Adrenal gland (tissue), 12 donors: Measurements from ENCODE around the gene STXBP5. TPM values are rescaled to one million over a fixed set of nuclear protein-coding genes. Genes with fewer than 3 reads are reported as not detected.

Experiments used
- DNase-seq, 7 donors: peaks; one replicate each; pipeline ENCODE4 v3.0.0-alpha.2; 2019 to 2020
- H3K27ac ChIP-seq, 5 donors: fragments of 200-600 bp; sonication (generic) in 4 of 5; 1 replicate in 3 of 5; 2 replicates in 2 of 5; pipeline versions ENCODE4 v1.5.1 to v1.8.0; 2016 to 2020; ENCODE audit warnings: mild to moderate bottlenecking in 1 of 5
- H3K27me3 ChIP-seq: fragments of 200-600 bp; 2 replicates; pipeline ENCODE4 v1.8.0; 2021
- H3K36me3 ChIP-seq, 2 donors: fragments of 200-600 bp; replicated peaks in 1 of 2; 1 replicate in 1 of 2; 2 replicates in 1 of 2; pipeline versions ENCODE4 v1.5.1 to v1.8.0; 2018 to 2022
- H3K4me1 ChIP-seq, 2 donors: fragments of 200-600 bp; replicated peaks in 1 of 2; 1 replicate in 1 of 2; 2 replicates in 1 of 2; pipeline versions ENCODE4 v1.5.1 to v1.8.0; 2018 to 2021
- H3K4me3 ChIP-seq, 4 donors: fragments of 200-600 bp; sonication (generic) in 3 of 4; one replicate each; pipeline ENCODE4 v1.5.1; 2016 to 2018
- H3K9me3 ChIP-seq, 3 donors: fragments of 200-600 bp; sonication (generic) in 1 of 3; replicated peaks in 1 of 3; 1 replicate in 2 of 3; 2 replicates in 1 of 3; pipeline versions ENCODE4 v1.5.1 to v1.8.0; 2016 to 2021
- POLR2A ChIP-seq, 2 donors: fragments of 450-650 bp; IDR thresholded peaks; one replicate each; pipeline ENCODE4 v1.6.1; 2017; ENCODE audit warnings: antibody characterized with exemption in 2 of 2, mild to moderate bottlenecking in 2 of 2, moderate library complexity in 1 of 2
- WGBS, 4 donors: extraction: QIAGEN DNeasy Blood & Tissue Kit in 2 of 4; methylation state at CpG; one replicate each; pipeline versions ENCODE4 v1.1.5 to v1.1.7; 2013 to 2017; 5-methylcytosine and 5-hydroxymethylcytosine counted together
- intact Hi-C, 2 donors: fragments of 100-400 bp; cut with DNase I; formaldehyde crosslinking; loops; one replicate each; pipeline versions ENCODE4 v1.14.1 to v1.15.0; 2022 to 2023
- polyA plus RNA-seq, 3 donors: library from polyadenylated mRNA; stranded (reverse); fragments of 200-250 nt in 2 of 3; fragments of 350-450 nt in 1 of 3; fragmentation: Illumina TruSeq in 1 of 3; extraction: RNeasy Lipid Tissue Mini Kit (QIAGEN cat#74804) in 1 of 3; gene quantifications; one replicate each; pipeline ENCODE4 v1.2.3, GENCODE V29; 2013 to 2014
- total RNA-seq, 9 donors: library from RNA; depleted of rRNA in 4 of 9; stranded (reverse); fragments of >200 nt in 4 of 9; fragments of 120-200 nt in 1 of 9; fragmentation: NEBNext Ultra II Directional in 1 of 9; extraction: Animal tissue kit (Norgen Biotek cat#: 25700) in 1 of 9; gene quantifications; one replicate each; pipeline versions ENCODE4 v1.1.0 to v1.2.4, GENCODE V29; 2013 to 2023
- TF ChIP-seq, protein P1 (sequence below), 6 experiments: fragments of 450-650 bp in 4 of 6; fragments of 200-600 bp in 2 of 6; sonication (generic) in 1 of 6; IDR thresholded peaks; 1 replicate in 5 of 6; 2 replicates in 1 of 6; pipeline versions ENCODE4 v1.5.1 to v1.8.0; 2016 to 2021; ENCODE audit warnings: antibody characterized with exemption in 6 of 6, mild to moderate bottlenecking in 2 of 6, moderate library complexity in 1 of 6
- donor health status: healthy with polysubstance abuse.
- donor health status: Bipolar disorder and iron deficiency.
- donor health status: DM: yes; HTN: yes; CAD: no.
- donor health status: DM: no; HTN: no; CAD: no.
- donor health status: DM: no; HTN: no; CAD: no.
- donor health status: DM: yes; HTN: yes; CAD: no.

Gene STXBP5
- total and polyA plus RNA-seq, 12 donors = 18.0 to 66.3 (median 30.1) TPM

DNA sequence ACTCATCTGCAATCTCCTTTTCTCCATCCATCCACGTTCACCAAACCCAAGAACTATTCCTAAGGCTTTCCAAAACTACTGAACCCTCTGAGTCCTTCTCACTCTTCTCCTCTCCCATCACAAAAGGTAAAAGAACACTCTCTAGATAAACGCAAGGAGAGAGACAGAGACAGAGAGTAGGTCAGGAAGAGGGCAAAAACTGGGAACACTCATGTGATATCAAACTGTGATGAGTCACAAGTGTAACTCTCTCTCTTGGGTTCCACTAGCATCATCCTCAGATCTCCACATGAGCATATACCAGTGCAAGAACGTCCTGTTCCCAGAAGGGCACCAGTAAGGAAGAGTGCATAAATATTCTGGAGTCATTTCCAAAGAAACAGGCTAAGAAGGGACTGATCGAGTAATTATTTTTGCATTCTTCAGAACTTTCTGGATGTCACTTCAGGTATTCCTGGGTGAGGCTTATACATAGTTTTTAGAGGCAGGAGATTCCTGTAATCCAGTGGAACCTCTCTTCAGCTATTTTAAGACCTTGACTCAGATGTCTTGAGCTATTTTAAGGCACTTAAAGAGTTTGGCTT, 47.3 kb upstream of the STXBP5 start:
- H3K27ac ChIP-seq = no peak overlapping the region
- H3K4me3 ChIP-seq = no peak overlapping the region
- 78 to 84% (median 83%) methylated on average over 4 of the region's 4 CpGs for WGBS, 4 donors
- H3K36me3 ChIP-seq = no peaks in the 10 kb centered on the region
- H3K4me1 ChIP-seq = no peaks in the 10 kb centered on the region
- TF ChIP-seq, protein P1, sequence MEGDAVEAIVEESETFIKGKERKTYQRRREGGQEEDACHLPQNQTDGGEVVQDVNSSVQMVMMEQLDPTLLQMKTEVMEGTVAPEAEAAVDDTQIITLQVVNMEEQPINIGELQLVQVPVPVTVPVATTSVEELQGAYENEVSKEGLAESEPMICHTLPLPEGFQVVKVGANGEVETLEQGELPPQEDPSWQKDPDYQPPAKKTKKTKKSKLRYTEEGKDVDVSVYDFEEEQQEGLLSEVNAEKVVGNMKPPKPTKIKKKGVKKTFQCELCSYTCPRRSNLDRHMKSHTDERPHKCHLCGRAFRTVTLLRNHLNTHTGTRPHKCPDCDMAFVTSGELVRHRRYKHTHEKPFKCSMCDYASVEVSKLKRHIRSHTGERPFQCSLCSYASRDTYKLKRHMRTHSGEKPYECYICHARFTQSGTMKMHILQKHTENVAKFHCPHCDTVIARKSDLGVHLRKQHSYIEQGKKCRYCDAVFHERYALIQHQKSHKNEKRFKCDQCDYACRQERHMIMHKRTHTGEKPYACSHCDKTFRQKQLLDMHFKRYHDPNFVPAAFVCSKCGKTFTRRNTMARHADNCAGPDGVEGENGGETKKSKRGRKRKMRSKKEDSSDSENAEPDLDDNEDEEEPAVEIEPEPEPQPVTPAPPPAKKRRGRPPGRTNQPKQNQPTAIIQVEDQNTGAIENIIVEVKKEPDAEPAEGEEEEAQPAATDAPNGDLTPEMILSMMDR (IDR thresholded peaks at IDR 0.05) = no peak
- TF ChIP-seq POLR2A (IDR thresholded peaks at IDR 0.05) = no peak
- intact Hi-C loops = no loop called here
- no peaks in the 10 kb centered on the region for H3K27me3 ChIP-seq
- H3K9me3 ChIP-seq = no peaks in the 10 kb centered on the region
- no peak for DNase-seq

- Histone ChIP-seq H3K27me3 (no peaks in the 10 kb centered on the region), H3K4me3 (no peak overlapping the region), H3K36me3 (no peaks in the 10 kb centered on the region), H3K4me1 (no peaks in the 10 kb centered on the region), H3K9me3 (no peaks in the 10 kb centered on the region), H3K27ac (no peak overlapping the region)
- no peak for TF ChIP-seq POLR2A (IDR thresholded peaks at IDR 0.05)
- TF ChIP-seq, protein P1 (IDR thresholded peaks at IDR 0.05) = no peak
- intact Hi-C loops = no loop called here
- no peak for DNase-seq
- WGBS, 4 donors = 68 to 83% (median 79%) methylated on average over 2 of the region's 2 CpGs
Measured at GRCh38 chr6:147157930-147158329, 46.3 kb upstream of the STXBP5 start.

DNA sequence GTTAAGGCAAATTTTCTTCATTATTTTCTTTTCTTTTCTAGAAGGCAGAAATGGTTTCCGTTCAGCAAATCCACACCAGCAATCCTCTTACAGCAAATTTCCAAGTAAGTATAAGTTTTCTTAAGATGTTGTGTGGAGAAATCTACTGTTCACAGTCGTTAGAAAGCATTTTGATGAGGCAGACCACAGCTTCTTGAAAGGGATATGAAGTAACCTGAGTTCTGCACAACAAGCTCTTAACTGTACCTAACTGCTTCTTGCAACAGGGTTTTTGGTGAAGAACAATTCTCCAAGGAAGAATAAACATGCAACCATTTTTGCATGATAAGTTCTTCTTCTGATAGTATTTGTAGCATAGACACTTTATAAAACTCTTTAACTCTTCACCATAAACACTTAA, 45.3 kb upstream of the STXBP5 start:
- Histone ChIP-seq H3K27me3 (no peaks in the 10 kb centered on the region), H3K4me1 (no peaks in the 10 kb centered on the region), H3K9me3 (no peaks in the 10 kb centered on the region), H3K36me3 (no peaks in the 10 kb centered on the region), H3K4me3 (no peak overlapping the region), H3K27ac (no peak overlapping the region)
- no peak for DNase-seq
- intact Hi-C loops = no loop called here
- WGBS, 4 donors = 69 to 86% (median 80%) methylated on average over 2 of the region's 2 CpGs
- TF ChIP-seq POLR2A (IDR thresholded peaks at IDR 0.05) = no peak
- TF ChIP-seq, protein P1 (IDR thresholded peaks at IDR 0.05) = no peak

DNA sequence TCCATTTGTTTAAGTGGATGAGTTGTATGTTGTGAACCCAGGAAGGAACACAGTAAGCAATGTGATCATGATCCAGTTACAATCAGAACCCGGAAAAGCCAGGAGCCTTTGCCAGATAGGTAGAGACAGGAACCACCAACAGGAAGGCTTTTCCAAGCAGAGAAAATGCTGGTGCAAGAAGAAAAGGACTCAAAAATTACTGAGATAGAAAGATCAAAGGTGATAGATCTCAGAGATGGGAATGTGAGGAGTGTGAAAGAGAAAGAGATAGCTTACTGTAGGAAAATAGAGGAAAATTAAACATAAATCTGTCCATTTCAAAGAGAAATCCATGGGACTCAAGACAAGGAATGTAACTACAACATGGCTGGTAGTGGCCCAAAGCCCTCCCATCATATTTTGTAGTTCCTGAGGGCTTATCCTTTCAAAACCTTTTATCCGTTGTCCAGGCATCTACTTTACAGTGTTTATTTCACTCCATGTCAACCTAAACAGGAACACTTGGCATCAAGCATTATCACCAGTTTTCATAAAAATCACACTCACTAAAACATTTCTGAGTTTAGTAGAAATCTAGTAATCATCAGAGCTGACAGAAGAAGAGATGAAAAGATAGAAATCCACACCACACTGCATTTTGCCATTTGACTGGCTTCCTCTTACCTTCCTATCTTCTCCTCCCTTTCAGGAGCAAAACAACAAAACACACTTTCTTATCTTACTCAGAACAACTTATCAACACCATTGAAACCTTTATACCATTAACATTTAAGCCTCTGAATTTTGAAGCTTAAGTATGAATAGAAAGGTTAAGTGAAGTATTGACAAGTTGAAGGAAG, 44.5 kb upstream of the STXBP5 start:
- H3K4me3 ChIP-seq = no peak overlapping the region
- intact Hi-C loops = no loop called here
- H3K36me3 ChIP-seq = no peaks in the 10 kb centered on the region
- H3K27ac ChIP-seq = no peak overlapping the region
- TF ChIP-seq, protein P1 (IDR thresholded peaks at IDR 0.05) = no peak
- TF ChIP-seq POLR2A (IDR thresholded peaks at IDR 0.05) = no peak
- no peaks in the 10 kb centered on the region for H3K4me1 ChIP-seq
- H3K27me3 ChIP-seq = no peaks in the 10 kb centered on the region
- no peak for DNase-seq
- WGBS, 4 donors = 82 to 93% (median 90%) methylated on average over 2 of the region's 2 CpGs
- no peaks in the 10 kb centered on the region for H3K9me3 ChIP-seq
